Neural progenitor cell (in vitro differentiated cells): ENCODE results near the gene FLAD1. TPM values are rescaled to one million over a fixed set of nuclear protein-coding genes. Genes with fewer than 3 reads are reported as not detected.

Experiments used
- DNase-seq: peaks from one replicate; pipeline ENCODE4 v3.0.0-alpha.2; 2016; ENCODE audit warnings: low spot score
- H2AFZ ChIP-seq: fragments of 200-600 bp; sonication (generic); replicated peaks from 2 replicates; pipeline ENCODE4 v1.6.1; 2016; ENCODE audit warnings: antibody characterized with exemption
- H3F3A ChIP-seq: fragments of 200-600 bp; sonication (generic); 2 replicates; pipeline ENCODE4 v1.6.1; 2016; ENCODE audit warnings: antibody characterized with exemption, low read depth
- H3K27ac ChIP-seq: fragments of 200-600 bp; sonication (generic); 2 replicates; pipeline ENCODE4 v1.5.1; 2016; ENCODE audit warnings: mild to moderate bottlenecking
- H3K27me3 ChIP-seq: fragments of 200-600 bp; sonication (generic); 2 replicates; pipeline ENCODE4 v1.6.1; 2016; ENCODE audit warnings: mild to moderate bottlenecking, moderate library complexity
- H3K36me3 ChIP-seq: fragments of 200-600 bp; sonication (generic); 2 replicates; pipeline ENCODE4 v1.5.1; 2016
- H3K4me1 ChIP-seq: fragments of 200-600 bp; sonication (generic); 2 replicates; pipeline ENCODE4 v1.6.1; 2016; ENCODE audit warnings: mixed run types
- H3K4me2 ChIP-seq: fragments of 200-600 bp; sonication (generic); 2 replicates; pipeline ENCODE4 v1.6.1; 2016
- H3K4me3 ChIP-seq: fragments of 200-600 bp; sonication (generic); 2 replicates; pipeline ENCODE4 v1.5.1; 2016
- H3K79me2 ChIP-seq: fragments of 200-600 bp; sonication (generic); 2 replicates; pipeline ENCODE4 v1.6.1; 2016; ENCODE audit warnings: low read depth
- H3K9ac ChIP-seq: fragments of 200-600 bp; sonication (generic); 2 replicates; pipeline ENCODE4 v1.6.1; 2016
- H3K9me3 ChIP-seq: fragments of 200-600 bp; sonication (generic); 2 replicates; pipeline ENCODE4 v1.5.1; 2016; ENCODE audit warnings: low read depth
- H4K20me1 ChIP-seq: fragments of 200-600 bp; sonication (generic); 2 replicates; pipeline ENCODE4 v1.6.1; 2016; ENCODE audit warnings: low read depth
- H3K27ac Mint-ChIP-seq: 3 replicates; pipeline ENCODE4 v1.8.0; 2021; ENCODE audit warnings: mixed read lengths
- H3K27me3 Mint-ChIP-seq: 2 replicates; pipeline ENCODE4 v1.8.0; 2022; ENCODE audit warnings: low read depth, mild to moderate bottlenecking, inconsistent platforms, moderate library complexity, mixed read lengths; ENCODE audit not compliant: insufficient read depth
- H3K36me3 Mint-ChIP-seq: 3 replicates; pipeline ENCODE4 v1.8.0; 2021; ENCODE audit warnings: mixed read lengths
- H3K4me1 Mint-ChIP-seq: 3 replicates; pipeline ENCODE4 v1.8.0; 2021; ENCODE audit warnings: mixed read lengths
- H3K4me3 Mint-ChIP-seq: 3 replicates; pipeline ENCODE4 v1.8.0; 2021; ENCODE audit warnings: mild to moderate bottlenecking, moderate library complexity, mixed read lengths
- H3K9me3 Mint-ChIP-seq: 3 replicates; pipeline ENCODE4 v1.8.0; 2020; ENCODE audit warnings: mixed read lengths
- CTCF ChIP-seq: fragments of 200-600 bp; sonication (generic); IDR thresholded peaks from 2 replicates; pipeline ENCODE4 v1.5.1; 2017; ENCODE audit warnings: antibody characterized with exemption, mild to moderate bottlenecking
- EZH2 ChIP-seq: fragments of 200-600 bp; sonication (generic); IDR thresholded peaks from 2 replicates; pipeline ENCODE4 v1.6.1; 2017; ENCODE audit warnings: antibody characterized with exemption, mild to moderate bottlenecking, moderate library complexity
- EZH2phosphoT487 ChIP-seq: fragments of 200-600 bp; sonication (generic); IDR thresholded peaks from 2 replicates; pipeline ENCODE4 v1.6.1; 2017; ENCODE audit warnings: antibody characterized with exemption
- total RNA-seq: library from RNA; depleted of rRNA; stranded (reverse); fragments of >200 nt; gene quantifications from 2 replicates; pipeline ENCODE4 v1.2.3, GENCODE V29; 2015; ENCODE audit warnings: low replicate concordance

FLAD1 gene
- total RNA-seq, 1 donor from 2014 or later = 19.3 TPM

- Histone ChIP-seq H3F3A (peaks cover 40% of the 10 kb centered on the region), H3K4me2 (peak overlapping the region; percentile 91), H2AFZ (no peak overlapping the region), H3K27me3 (no peaks in the 10 kb centered on the region), H3K4me3 (peak overlapping the region; percentile 51), H3K9me3 (no peaks in the 10 kb centered on the region), H4K20me1 (peaks cover 13% of the 10 kb centered on the region), H3K79me2 (peaks cover 46% of the 10 kb centered on the region), H3K4me1 (peaks cover 35% of the 10 kb centered on the region), H3K27ac (no peak overlapping the region), H3K36me3 (no peaks in the 10 kb centered on the region), H3K9ac (peak overlapping the region; percentile 51)
- H3K4me3 Mint-ChIP-seq = peak overlapping the region; percentile 83
- H3K36me3 Mint-ChIP-seq = peaks cover 12% of the 10 kb centered on the region
- no peaks in the 10 kb centered on the region for H3K9me3 Mint-ChIP-seq
- TF ChIP-seq EZH2 = no peak
- TF ChIP-seq CTCF = no peak
- TF ChIP-seq EZH2phosphoT487 = no peak
- peaks cover 40% of the 10 kb centered on the region for H3K4me1 Mint-ChIP-seq
- DNase-seq = peak; percentile 33
- H3K27ac Mint-ChIP-seq = peak overlapping the region; percentile 38
- peaks cover 3% of the 10 kb centered on the region for H3K27me3 Mint-ChIP-seq
These were observed 13.2 kb upstream of the FLAD1 start for GRCh38 chr1:154969860-154970452.

- peak within 1 kb of the TSS; percentile 51 for H3K4me3 ChIP-seq
- no peak within 1 kb of the TSS for H2AFZ ChIP-seq
- H3K9ac ChIP-seq = peak within 1 kb of the TSS; percentile 51
- no peaks in the 10 kb centered on the region for H3K9me3 Mint-ChIP-seq
- no peaks in the 10 kb centered on the region for H3K27me3 ChIP-seq
- peaks cover 54% of the 10 kb centered on the region for H3K79me2 ChIP-seq
- H3K9me3 ChIP-seq = no peaks in the 10 kb centered on the region
- H3K27ac Mint-ChIP-seq = peak within 1 kb of the TSS; percentile 96
- peaks cover 44% of the 10 kb centered on the region for H3F3A ChIP-seq
- H4K20me1 ChIP-seq = peaks cover 14% of the 10 kb centered on the region
- peak; percentile 96 for DNase-seq
- peaks cover 35% of the 10 kb centered on the region for H3K4me1 ChIP-seq
- peak within 1 kb of the TSS; percentile 43 for H3K27ac ChIP-seq
- peaks cover 40% of the 10 kb centered on the region for H3K4me1 Mint-ChIP-seq
- H3K27me3 Mint-ChIP-seq = peaks cover 3% of the 10 kb centered on the region
- peak within 1 kb of the TSS; percentile 83 for H3K4me3 Mint-ChIP-seq
- H3K4me2 ChIP-seq = peak within 1 kb of the TSS; percentile 91
- no peaks in the 10 kb centered on the region for H3K36me3 ChIP-seq
- peaks cover 7% of the 10 kb centered on the region for H3K36me3 Mint-ChIP-seq
- no peak for TF ChIP-seq EZH2
These were observed 12.4 kb upstream of the FLAD1 start, which contains the start of gene SHC1 for GRCh38 chr1:154970631-154971340. Gene SHC1, minus strand, starts transcription at chr1:154970747. Its CDS starts 221 bp downstream, at chr1:154970526.

- no peak for TF ChIP-seq EZH2
- no peak for TF ChIP-seq EZH2phosphoT487
- no peak for TF ChIP-seq CTCF
- Histone ChIP-seq H3K9me3 (no peaks in the 10 kb centered on the region), H4K20me1 (peaks cover 21% of the 10 kb centered on the region), H3K4me3 (peak overlapping the region; percentile 51), H3K79me2 (peaks cover 61% of the 10 kb centered on the region), H3K4me2 (peak overlapping the region; percentile 91), H3K36me3 (no peaks in the 10 kb centered on the region), H3K4me1 (peaks cover 42% of the 10 kb centered on the region), H3F3A (peaks cover 44% of the 10 kb centered on the region), H2AFZ (no peak overlapping the region), H3K27ac (peak overlapping the region; percentile 43), H3K27me3 (no peaks in the 10 kb centered on the region), H3K9ac (no peak overlapping the region)
- Mint-ChIP-seq H3K4me3 (peak overlapping the region; percentile 83), H3K27me3 (peaks cover 3% of the 10 kb centered on the region), H3K4me1 (peaks cover 40% of the 10 kb centered on the region), H3K36me3 (peaks cover 6% of the 10 kb centered on the region), H3K9me3 (no peaks in the 10 kb centered on the region), H3K27ac (peak overlapping the region; percentile 96)
- DNase-seq = no peak
These were observed 11.7 kb upstream of the FLAD1 start for GRCh38 chr1:154971341-154971998.
